Left kidney (tissue), 2 donors: ENCODE measurements around the gene ASTN2. TPM values are rescaled to one million over a fixed set of nuclear protein-coding genes. Genes with fewer than 3 reads are reported as not detected.

ENCODE experiments used
- DNase-seq: peaks from one replicate; pipeline ENCODE4 v3.0.0-alpha.2; 2013
- polyA plus RNA-seq: library from polyadenylated mRNA; unstranded; fragments of 120-200 nt; gene quantifications from one replicate; pipeline ENCODE4 v1.2.1, GENCODE V29; 2013; ENCODE audit not compliant: insufficient read length

ASTN2 gene
- polyA plus RNA-seq, 1 donor = 17.2 TPM

DNA sequence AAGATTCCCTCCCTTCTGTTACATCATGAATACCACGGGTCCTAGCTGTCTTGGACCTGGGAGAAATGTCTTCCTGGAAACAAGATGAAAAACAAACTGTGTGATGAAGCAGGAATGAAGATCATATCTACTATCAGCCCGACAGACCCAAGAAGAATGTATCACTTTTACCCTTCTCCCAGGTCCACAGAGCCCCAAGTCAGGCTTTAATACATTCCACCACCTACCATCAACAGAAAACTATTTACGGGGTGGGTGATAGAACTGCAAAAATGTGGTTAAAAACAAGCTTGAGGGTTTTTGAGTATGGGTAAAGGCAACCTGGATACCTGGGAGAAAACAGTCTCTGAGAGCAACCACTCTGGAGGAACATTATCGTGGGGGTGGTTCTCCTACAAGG, 400.8 kb downstream of the ASTN2 start:
- no peak for DNase-seq

DNA sequence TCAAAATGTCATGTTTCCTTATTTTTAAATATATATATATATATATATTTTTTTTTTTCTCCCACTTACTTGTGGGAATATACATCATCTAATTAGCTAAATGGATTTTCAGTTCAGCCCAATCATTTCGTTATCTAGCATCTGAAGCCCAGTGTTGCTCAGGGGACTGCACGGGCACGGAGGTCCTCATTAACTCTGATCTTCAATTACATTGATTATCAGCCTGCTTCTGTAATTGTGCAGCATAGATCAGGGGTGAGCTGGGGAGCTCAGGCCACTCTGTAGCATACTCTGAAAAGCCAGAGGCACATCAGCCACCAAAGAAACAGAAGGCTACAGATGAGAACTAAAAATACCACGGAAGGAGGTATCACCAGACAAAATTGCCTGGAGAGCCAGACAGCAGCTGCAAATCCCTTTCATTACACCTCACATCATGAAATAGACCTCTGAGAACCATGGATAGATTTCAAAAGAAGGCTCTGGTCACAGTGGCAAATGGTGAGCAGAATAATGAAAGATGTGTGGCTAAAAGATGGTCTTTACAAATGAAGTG, 401.3 kb downstream of the ASTN2 start:
- no peak for DNase-seq

DNA sequence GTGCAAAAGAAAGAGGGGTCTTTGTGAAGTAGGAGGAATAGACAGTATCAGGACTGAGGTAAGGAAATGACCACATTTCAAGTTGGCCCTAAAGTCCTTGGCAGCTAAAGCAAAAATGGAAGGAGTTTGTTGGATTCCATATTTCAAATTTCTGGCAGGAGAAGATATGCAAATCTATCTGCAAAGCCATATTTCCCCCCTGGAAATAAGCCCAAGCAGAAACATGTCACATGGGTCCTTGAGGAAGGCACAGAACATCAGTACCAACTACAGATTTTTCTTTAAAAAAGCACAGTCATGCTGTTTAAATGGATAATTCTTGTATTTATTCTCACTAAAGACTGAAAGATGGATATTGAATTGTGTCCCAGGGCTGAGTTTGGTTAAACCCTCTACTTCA, 404.8 kb downstream of the ASTN2 start:
- DNase-seq = no peak

DNA sequence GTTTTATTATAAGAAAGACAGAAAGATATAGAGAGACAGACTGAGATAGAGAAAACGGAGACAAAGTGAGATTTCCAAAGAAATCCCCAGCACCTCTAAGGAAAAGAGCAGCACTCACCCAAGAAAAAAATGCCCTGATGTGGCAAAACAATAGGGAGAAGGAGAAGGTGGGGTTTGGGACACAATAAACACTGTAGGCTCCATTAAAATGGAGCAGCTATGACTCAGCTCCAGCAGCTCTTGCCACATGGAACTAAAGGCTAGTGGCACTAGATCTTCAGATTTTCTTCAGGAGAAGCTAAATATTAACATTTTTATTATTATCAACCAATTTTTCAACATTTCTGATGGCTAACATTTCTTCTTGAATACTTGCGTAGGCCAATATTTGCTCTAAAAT, 406.0 kb downstream of the ASTN2 start:
- no peak for DNase-seq

DNA sequence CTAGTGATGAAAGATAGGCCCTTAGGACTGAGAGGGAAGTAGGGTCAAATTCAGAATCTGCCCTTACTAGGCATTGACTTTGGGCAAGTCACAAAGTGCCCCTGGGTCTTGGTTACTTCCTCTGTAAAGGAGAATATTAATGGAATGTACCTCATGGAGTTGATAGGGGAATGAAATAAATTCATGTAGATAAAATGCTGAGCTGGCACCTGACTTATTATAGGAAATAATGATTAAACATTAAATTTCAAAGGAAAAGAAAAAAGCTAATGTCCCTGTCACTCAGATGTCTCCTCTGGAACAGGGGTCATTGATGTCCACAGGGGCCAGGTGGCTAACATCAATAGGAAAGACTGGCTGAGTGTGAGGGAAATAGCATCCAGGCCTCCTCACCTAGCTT, 406.4 kb downstream of the ASTN2 start:
- DNase-seq = no peak

DNA sequence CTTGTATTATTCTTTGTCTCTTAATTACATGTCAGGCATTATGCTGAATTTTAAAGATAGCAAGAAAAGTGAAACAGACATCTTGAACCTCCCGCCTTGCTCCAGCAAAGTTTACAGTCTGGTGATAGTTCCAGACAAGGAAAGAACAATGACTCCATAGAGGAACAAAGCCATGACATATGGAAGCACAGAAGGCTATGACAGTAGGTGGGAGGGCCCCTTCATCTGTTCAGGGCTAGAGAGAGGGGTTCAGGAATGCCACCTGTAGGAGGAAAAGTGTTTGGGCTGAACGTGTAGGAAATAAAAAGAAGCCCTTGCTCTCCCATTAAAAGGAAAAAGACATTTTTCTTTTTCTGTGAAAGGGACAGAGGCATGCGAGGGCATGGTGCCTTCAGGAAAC, 412.2 kb downstream of the ASTN2 start:
- no peak for DNase-seq

DNA sequence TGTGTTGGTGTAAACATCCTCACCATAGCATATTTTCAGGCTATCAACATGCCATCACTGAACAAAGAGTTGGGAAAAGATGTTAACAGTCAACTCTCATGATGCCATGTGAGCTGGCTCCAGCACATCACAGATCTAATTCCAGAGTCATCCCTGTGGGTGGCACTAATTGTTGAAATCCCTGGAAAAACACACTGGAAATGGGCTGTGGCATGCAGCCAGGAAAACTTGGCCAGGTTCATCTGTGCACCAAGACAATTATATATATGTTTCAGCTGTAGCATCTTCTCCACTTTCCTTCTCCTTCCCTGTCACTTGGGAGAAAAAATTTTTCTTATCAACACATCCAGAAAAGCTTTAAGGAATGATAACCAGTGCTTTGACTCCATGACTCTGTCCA, 414.0 kb downstream of the ASTN2 start:
- DNase-seq = no peak

DNA sequence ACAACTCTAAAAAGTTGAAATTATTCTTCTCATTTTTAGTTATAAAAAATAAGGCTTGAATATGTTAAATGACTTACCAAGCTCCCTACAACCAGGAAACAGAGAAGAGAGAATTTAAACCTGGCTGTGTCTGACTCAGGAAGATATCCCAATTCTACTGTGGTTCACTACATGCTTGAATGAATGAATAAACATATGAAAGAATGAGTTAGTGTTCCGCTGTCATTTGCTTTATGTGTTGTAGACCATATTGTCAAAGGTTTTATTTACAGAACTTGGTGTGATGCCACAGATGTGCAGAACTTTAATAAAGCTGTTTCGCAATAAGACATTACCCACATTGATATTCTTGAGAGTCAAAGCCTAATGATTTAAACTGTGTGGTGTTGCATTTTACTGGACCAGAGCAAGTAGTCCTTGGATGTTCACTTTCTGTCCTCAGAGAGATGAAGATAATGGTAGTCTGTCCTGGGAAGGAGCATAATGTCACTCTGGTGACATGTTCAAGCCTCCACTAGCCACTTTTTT, 414.6 kb downstream of the ASTN2 start:
- no peak for DNase-seq

DNA sequence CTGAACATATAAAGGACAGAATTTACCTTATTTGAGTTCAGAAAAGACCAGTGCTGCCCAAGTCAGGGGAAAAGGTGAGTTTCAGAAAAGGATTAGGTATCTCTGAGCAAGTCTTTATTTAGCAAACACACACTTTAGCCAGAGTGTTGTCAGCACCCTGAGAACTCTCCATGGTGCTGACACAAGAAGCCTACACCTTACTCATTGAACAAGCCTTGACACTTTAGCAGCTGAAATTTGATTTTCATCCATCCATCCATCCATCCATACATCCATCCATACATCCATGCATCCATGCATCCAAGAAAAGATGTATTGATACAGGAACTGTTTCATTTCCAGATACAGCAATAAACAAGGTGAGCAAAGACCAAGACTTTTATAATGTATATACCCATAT, 416.6 kb downstream of the ASTN2 start:
- DNase-seq = peak; percentile 57

DNA sequence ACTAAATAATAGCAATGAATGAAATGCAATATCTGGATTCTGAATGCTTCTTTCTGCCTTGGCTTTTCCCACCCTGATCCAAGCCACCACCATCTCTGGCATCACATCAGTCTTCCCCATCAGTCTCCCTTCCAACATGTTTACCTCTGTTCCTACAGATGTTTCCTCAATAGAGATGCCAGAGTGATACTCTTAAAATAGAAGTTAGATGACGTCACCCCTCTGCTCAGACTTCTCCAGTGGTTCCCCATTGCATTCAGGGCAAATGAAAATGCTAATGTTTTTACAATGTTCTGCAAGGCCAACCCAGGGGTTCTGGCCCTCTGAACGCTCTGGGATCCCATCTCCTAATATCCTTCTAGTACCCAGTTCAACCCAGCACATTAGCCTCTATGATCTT, 422.0 kb downstream of the ASTN2 start:
- DNase-seq = no peak

DNA sequence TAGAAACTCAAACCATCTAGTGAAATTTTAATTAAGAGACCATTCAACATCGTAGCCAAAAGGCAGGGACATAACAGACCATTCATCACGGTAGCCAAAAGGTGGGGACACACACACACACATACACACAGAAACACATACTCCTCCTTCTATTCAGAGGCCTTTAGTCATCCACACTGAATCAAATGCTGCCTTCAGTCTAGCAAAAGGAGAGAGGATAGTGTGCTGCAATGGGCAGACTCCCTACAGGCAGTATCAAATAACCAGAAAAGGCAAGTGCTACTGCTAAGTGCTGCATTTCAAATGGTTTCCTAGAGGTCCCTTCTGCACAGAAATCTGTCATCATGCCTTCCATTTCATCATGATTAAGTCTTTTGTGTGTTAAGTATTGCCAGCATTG, 423.8 kb downstream of the ASTN2 start:
- no peak for DNase-seq

DNA sequence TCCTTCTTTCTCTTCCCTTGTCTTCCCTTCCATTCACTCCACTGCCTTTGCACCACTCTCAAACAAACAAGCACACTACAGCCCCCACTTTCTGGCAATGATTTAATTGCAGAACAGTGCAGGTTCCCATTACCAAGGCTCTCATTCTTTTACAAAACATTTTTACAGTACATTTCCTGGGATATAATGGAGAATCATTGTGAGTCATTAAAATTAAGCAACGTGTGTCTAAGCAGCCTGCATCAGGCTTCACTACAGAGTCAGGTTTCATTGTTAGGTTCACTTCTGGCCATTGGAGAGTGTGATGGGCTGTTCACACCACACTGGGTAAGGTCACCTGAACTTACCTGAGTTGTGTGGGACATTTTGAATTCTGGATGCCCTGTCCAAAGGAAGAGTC, 424.3 kb downstream of the ASTN2 start:
- DNase-seq = no peak

DNA sequence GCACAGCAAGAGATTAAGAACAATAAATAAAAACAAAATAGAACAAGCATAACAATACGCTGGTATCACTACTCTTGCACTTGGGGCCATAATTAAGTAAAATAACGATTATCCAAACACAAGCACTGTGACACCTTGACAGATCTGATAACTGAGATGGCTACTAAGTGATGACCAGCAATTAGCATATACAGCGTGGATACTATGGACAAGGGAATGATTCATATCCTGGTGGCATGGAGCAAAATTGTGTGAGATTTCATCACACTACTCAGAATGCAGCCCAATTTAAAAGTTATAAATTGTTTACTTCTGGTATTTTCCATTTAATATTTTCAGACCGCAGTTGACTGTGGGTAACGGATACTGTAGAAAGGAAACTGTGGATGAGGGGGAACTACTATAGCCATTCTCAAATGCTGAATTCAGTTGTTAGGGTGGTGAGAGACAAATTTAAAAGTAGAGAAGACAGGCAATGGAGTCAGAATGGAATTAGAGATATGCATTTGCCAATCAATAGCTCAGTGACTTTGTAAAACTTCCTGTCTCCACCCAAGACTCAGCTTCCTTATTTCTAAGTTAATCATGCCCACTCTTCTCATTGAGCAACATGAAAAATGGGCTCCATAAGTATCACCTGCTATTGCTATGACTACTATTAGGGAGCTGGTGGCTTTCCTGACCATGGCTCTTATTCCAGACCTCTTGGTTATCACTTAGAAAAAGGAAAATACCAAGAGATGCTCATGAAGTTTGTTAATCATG, 427.0 kb downstream of the ASTN2 start:
- DNase-seq = no peak

DNA sequence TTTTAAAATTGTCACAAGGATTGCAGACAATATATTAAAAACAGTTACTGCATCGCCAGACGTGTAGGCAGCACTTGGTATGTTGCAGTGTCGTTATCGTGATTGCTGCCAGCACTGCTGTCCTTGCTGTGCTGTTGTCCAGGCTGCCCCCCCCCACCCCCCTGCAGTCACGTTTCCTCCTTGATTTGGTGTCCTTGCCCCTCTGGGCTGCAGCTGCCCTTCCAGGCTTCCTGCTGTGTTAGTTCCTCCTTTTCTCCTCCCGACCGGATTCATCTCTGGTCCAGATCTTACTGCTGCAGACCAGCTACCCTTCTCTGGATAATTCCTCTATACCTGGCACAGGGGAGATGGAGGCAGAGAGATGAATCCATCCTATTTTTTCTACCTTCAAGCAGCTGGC, 428.8 kb downstream of the ASTN2 start:
- DNase-seq = no peak

DNA sequence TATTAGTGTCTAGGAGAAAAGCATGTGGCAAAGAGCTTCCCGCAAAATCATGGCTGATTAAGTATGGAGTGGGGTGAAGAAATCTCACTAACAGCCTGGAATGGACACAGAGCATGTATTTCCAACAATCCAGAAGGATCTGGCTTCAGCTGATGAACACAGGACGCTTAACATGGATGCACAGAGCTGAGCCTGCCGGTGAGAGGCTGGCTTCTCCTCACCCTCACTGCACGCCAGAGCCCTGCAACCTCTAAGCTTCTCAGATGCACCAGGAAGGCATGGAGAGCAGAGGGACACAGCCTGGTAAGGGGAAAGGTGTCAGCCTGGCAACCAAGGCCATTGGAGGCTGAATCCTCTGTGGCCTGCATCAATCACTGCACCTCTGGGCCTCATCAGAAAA, 429.3 kb downstream of the ASTN2 start:
- DNase-seq = no peak

DNA sequence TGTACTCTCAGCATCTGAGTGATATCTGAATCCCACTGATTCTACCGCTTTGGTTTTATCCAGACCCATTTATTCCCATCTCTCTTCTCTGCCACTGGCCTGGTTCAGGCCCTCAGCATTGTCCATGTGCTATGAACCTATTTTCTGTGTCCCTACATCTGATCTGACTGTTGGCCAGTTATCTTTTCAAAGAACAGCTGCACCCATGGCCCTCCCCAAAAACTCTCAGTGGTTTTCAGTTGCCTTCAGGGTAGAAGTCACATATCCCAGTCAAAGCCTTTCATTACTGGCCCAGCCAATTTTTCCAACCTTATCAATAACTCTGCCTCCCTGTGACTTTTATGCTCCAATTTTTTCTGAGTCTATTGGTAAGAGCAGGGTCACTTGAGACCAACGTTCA, 430.7 kb downstream of the ASTN2 start:
- no peak for DNase-seq

DNA sequence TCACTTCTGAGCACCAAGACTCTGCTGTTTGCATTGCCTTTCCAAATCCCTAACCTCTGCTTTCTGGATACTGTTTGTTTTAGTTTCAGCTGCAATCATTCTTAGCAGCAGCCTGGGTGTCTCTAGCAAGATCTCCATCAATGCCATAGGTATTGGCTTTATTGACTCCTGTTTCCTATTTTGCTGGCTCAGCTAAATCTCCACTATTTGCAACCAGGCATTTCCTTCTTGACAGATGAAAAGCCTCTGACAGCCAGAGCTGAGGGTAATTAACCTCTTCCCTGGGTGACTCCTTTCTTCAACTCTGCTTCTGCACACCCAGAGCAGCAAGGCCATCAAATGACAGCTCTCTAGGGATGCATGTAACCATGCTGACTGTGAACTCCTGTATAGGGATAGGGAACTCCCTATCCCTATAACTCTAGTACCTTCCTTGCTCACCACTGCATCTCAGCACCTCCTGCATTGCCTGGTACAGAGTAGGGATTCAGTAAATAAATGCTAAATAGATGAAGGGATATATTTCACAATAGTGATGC, 434.2 kb downstream of the ASTN2 start:
- no peak for DNase-seq

DNA sequence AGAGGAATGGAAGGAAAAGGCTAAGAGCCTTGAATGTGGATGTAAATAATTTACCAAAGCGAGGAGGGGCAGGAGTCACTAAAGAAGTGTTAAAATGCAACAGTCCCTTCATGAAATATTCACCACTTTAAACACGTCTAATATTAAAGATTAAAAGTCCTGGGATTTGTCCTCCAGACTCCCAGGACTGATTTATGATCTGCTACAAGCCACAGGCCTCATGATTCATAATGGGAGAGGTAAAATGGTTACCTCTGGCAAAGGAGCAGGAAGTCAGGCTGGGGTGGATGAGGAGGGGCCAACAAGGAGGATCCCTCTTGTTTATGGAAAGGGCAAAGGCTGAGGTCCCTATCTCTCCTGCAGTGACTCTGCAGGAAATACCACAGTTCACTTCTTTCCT, 435.4 kb downstream of the ASTN2 start:
- DNase-seq = peak; percentile 15

DNA sequence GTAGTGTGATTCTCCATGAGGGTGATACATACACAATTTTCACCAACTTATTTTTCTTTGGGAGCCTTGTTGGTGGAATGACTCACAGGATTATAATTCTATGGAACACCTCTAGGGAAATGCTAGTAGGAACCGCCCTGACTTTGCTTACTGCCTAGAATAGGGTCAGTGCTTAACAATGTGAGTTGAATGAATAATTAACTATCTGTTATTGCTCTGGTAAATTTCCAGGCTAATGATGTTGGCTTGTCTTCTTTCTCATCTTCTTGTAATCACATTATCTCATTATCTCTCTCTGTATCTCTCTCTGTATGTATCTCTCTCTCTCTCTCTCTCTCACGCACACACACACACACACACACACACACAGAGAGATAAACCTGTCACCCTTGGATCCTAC, 436.7 kb downstream of the ASTN2 start:
- DNase-seq = no peak

DNA sequence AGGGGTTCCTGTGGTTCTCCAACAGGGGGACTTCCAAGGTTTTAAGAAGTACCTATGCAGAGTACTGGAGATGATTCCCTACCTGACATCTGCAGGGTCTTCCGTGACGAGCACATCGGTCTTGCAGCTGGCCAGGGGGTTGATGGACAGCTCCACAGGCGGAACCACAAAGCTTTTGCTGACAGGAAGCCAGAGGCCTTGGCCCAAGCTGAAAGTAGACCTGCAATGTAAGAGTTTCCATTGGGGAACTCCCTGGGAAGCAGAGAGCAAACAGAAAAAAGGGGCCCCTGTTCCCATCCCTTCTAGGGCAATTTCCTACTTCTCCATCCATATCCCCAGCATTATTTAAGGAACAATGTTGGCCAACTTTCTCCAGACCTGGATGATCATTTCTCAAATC, 439.7 kb downstream of the ASTN2 start:
- DNase-seq = no peak

DNA sequence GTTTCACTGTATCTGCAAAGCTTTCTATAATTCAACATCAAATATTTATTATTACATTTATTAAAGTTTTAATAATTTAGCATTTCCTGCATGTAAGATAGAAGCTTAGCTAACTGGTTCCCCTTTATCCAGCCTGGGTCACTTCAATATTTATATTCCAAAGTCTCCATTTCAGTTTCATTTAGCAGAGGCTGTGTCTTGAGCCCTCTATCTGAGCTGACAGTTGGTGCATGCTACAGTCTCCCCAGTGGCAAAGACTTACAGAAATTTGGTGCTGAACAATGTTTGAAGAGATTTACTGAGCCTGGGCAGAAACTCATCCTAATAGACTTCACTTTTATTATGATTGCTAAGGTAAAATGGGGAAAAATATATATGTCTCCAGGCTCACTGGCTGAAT, 448.7 kb downstream of the ASTN2 start:
- DNase-seq = no peak

DNA sequence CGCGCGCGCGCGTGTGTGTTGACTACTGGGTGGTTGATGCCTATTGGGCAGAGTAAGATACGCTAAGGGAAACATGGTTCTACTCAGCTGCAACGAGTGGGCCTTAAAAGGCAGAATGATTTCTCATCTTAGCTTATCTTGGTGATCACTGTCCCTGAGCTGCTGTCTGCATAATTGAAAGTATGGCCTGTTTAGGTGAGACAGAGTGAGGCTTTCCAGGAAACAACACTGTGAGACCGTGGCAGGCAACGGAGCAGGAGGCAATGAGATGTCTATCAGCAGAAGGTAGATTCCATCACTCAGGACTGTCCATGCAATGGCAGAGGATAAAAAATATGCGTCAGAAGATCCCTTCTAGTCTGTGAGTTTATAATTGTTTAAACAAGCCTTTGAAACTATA, 450.6 kb downstream of the ASTN2 start:
- no peak for DNase-seq

DNA sequence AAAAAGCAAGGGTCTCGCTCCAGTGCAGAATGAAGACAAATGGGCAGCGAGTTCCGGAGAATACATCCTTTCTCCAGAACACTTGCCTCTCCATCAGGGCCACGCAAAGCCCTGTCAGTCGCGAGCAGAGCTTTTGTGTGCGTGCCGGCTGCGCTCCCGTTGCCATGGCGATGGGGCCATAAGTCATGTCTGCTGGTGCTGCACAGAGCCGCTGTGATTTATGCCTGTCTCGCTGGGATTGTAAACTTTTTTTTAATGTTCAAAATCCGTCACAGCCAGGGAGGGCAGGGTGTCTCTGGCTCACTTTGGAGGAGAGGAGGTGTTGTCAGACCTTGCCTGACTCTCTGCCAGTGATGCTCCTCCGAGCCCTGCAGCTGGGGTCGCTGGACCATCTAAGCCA, 455.0 kb downstream of the ASTN2 start:
- peak; percentile 33 for DNase-seq

DNA sequence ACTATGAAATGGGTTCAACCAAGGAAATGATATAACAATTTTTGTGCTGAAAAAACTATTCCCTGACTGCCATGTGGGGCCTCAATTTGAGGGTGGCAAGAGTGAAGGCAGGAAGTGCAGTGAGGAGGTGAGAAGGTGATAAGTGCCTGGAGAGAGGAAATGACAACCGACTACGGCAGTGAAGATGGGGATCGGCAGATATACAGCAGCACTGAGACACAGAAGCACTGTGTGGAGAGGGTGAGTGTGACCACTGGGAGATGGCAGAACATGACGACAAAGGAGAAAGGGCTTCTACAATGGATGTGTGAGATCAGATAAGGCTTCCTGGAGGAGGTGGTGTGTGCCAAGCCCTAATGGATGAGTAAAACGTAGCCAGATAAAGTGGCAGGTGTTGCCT, 456.0 kb downstream of the ASTN2 start:
- DNase-seq = no peak
